Hepatocyte (in vitro differentiated cells): ENCODE data around the gene CBX4. TPM values are rescaled to one million over a fixed set of nuclear protein-coding genes. Genes with fewer than 3 reads are reported as not detected.

Source experiments
- DNase-seq: peaks from one replicate; pipeline ENCODE4 v3.0.0-alpha.2; 2016; ENCODE audit warnings: low spot score
- H2AFZ ChIP-seq: fragments of 200-600 bp; sonication (generic); 2 replicates; pipeline ENCODE4 v1.6.0; 2016; ENCODE audit warnings: antibody characterized with exemption, mild to moderate bottlenecking
- H3K27ac ChIP-seq: fragments of 200-600 bp; sonication (generic); 2 replicates; pipeline ENCODE4 v1.5.1; 2016; ENCODE audit warnings: mild to moderate bottlenecking
- H3K27me3 ChIP-seq: fragments of 200-600 bp; sonication (generic); 2 replicates; pipeline ENCODE4 v1.6.1; 2016
- H3K36me3 ChIP-seq: fragments of 200-600 bp; sonication (generic); replicated peaks from 2 replicates; pipeline ENCODE4 v1.5.1; 2016; ENCODE audit warnings: low read depth; ENCODE audit not compliant: insufficient read depth
- H3K4me1 ChIP-seq: fragments of 200-600 bp; sonication (generic); 2 replicates; pipeline ENCODE4 v1.5.1; 2016; ENCODE audit warnings: mild to moderate bottlenecking, moderate library complexity; ENCODE audit not compliant: insufficient read depth
- H3K4me2 ChIP-seq: fragments of 200-600 bp; sonication (generic); 2 replicates; pipeline ENCODE4 v1.6.0; 2016
- H3K4me3 ChIP-seq: fragments of 200-600 bp; sonication (generic); 2 replicates; pipeline ENCODE4 v1.5.1; 2016; ENCODE audit warnings: mild to moderate bottlenecking
- H3K79me2 ChIP-seq: fragments of 200-600 bp; sonication (generic); 2 replicates; pipeline ENCODE4 v1.6.0; 2017; ENCODE audit warnings: mild to moderate bottlenecking
- H3K9me2 ChIP-seq: fragments of 200-600 bp; sonication (generic); replicated peaks from 2 replicates; pipeline ENCODE4 v1.6.0; 2017; ENCODE audit warnings: mild to moderate bottlenecking; ENCODE audit not compliant: insufficient read depth
- H3K9me3 ChIP-seq: fragments of 200-600 bp; sonication (generic); 2 replicates; pipeline ENCODE4 v1.5.1; 2016; ENCODE audit warnings: low read depth, mild to moderate bottlenecking
- H4K20me1 ChIP-seq: fragments of 200-600 bp; sonication (generic); 2 replicates; pipeline ENCODE4 v1.6.0; 2016; ENCODE audit warnings: mild to moderate bottlenecking; ENCODE audit not compliant: insufficient read depth, poor library complexity, severe bottlenecking
- EZH2 ChIP-seq: fragments of 200-600 bp; sonication (generic); IDR thresholded peaks from 2 replicates; pipeline ENCODE4 v1.6.1; 2016; ENCODE audit warnings: antibody characterized with exemption, mild to moderate bottlenecking, borderline replicate concordance
- EZH2phosphoT487 ChIP-seq: fragments of 200-600 bp; sonication (generic); IDR thresholded peaks from one replicate; pipeline ENCODE4 v1.6.1; 2018; ENCODE audit warnings: antibody characterized with exemption, mild to moderate bottlenecking, low read depth, moderate library complexity; ENCODE audit not compliant: unreplicated experiment, severe bottlenecking
- WGBS: methylation state at CpG from one replicate; pipeline ENCODE4 v1.1.6; 2016; ENCODE audit warnings: low lambda C conversion rate; ENCODE audit errors: missing lambda C conversion rate; 5-methylcytosine and 5-hydroxymethylcytosine counted together
- polyA plus RNA-seq: library from polyadenylated mRNA; unstranded; fragments of >200 nt; fragmentation: Nextera tagmentation; extraction: Ambion mirVana; gene quantifications from 2 replicates; pipeline ENCODE4 v1.2.1, GENCODE V29; 2016
- total RNA-seq: library from RNA; depleted of rRNA; stranded (reverse); fragments of >200 nt; gene quantifications from 2 replicates; pipeline ENCODE4 v1.2.3, GENCODE V29; 2014
- TF ChIP-seq, protein P1 (sequence below): fragments of 200-600 bp; sonication (generic); IDR thresholded peaks from 2 replicates; pipeline ENCODE4 v1.5.1; 2016; ENCODE audit warnings: antibody characterized with exemption, mild to moderate bottlenecking; ENCODE audit not compliant: poor library complexity

CBX4 gene
- total and polyA plus RNA-seq, 2 experiments from 2014 or later = 56.1 to 86.7 TPM

- Histone ChIP-seq H2AFZ (no peak overlapping the region), H3K4me3 (no peak overlapping the region), H3K36me3 (no peaks in the 10 kb centered on the region), H3K9me3 (no peaks in the 10 kb centered on the region), H3K27ac (peak overlapping the region; percentile 95), H4K20me1 (peaks cover 15% of the 10 kb centered on the region), H3K27me3 (peaks cover 37% of the 10 kb centered on the region), H3K4me1 (peaks cover 68% of the 10 kb centered on the region), H3K79me2 (peaks cover 13% of the 10 kb centered on the region), H3K4me2 (peak overlapping the region; percentile 100), H3K9me2 (no peaks in the 10 kb centered on the region)
- WGBS = 12% methylated on average over 20 of the region's 20 CpGs
- TF ChIP-seq EZH2 (peak; percentile 26), EZH2phosphoT487 (no peak)
- TF ChIP-seq, protein P1, sequence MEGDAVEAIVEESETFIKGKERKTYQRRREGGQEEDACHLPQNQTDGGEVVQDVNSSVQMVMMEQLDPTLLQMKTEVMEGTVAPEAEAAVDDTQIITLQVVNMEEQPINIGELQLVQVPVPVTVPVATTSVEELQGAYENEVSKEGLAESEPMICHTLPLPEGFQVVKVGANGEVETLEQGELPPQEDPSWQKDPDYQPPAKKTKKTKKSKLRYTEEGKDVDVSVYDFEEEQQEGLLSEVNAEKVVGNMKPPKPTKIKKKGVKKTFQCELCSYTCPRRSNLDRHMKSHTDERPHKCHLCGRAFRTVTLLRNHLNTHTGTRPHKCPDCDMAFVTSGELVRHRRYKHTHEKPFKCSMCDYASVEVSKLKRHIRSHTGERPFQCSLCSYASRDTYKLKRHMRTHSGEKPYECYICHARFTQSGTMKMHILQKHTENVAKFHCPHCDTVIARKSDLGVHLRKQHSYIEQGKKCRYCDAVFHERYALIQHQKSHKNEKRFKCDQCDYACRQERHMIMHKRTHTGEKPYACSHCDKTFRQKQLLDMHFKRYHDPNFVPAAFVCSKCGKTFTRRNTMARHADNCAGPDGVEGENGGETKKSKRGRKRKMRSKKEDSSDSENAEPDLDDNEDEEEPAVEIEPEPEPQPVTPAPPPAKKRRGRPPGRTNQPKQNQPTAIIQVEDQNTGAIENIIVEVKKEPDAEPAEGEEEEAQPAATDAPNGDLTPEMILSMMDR = no peak
- no peak for DNase-seq
These were observed 3.0 kb upstream of the CBX4 start for GRCh38 chr17:79842136-79842655.

DNA sequence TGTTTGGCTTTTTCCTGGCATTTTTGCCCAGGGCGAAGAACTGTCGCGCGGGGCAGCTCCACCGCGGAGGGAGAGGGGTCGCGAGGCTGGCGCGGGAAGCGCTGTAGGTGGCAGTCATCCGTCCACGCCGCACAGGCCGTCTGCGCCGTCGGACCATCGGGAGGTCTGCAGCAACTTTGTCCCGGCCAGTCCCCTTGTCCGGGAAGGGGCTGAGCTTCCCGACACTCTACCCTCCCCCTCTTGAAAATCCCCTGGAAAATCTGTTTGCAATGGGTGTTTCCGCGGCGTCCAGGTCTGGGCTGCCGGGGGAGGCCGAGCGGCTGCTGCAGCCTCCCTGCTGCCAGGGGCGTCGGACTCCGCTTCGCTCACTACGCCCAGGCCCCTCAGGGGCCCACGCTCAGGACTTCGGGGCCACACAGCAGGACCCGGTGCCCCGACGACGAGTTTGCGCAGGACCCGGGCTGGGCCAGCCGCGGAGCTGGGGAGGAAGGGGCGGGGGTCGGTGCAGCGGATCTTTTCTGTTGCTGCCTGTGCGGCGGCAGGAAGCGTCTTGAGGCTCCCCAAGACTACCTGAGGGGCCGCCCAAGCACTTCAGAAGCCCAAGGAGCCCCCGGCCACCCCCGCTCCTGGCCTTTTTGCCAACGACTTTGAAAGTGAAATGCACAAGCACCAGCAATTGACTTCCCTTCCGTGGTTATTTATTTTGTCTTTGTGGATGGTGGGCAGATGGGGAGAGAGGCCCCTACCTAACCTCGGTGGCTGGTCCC is 2.3 kb upstream of the CBX4 start:
- TF ChIP-seq EZH2 (peak; percentile 93), EZH2phosphoT487 (peak; percentile 75)
- TF ChIP-seq, protein P1 = no peak
- peaks cover 75% of the 10 kb centered on the region for H3K4me1 ChIP-seq
- no peak overlapping the region for H3K4me3 ChIP-seq
- peak; percentile 40 for DNase-seq
- H2AFZ ChIP-seq = peak overlapping the region; percentile 29
- no peaks in the 10 kb centered on the region for H3K9me2 ChIP-seq
- 6% methylated on average over 48 of the region's 55 CpGs for WGBS
- H3K27ac ChIP-seq = no peak overlapping the region
- no peaks in the 10 kb centered on the region for H3K9me3 ChIP-seq
- peak overlapping the region; percentile 100 for H3K4me2 ChIP-seq
- H4K20me1 ChIP-seq = peaks cover 21% of the 10 kb centered on the region
- H3K27me3 ChIP-seq = peaks cover 37% of the 10 kb centered on the region
- H3K36me3 ChIP-seq = no peaks in the 10 kb centered on the region
- H3K79me2 ChIP-seq = peaks cover 19% of the 10 kb centered on the region

- Histone ChIP-seq H3K9me3 (no peaks in the 10 kb centered on the region), H3K4me2 (peak overlapping the region; percentile 100), H4K20me1 (peaks cover 26% of the 10 kb centered on the region), H3K36me3 (no peaks in the 10 kb centered on the region), H3K4me3 (no peak overlapping the region), H2AFZ (peak overlapping the region; percentile 50), H3K27me3 (peaks cover 37% of the 10 kb centered on the region), H3K9me2 (no peaks in the 10 kb centered on the region), H3K4me1 (peaks cover 77% of the 10 kb centered on the region), H3K27ac (no peak overlapping the region), H3K79me2 (peaks cover 24% of the 10 kb centered on the region)
- TF ChIP-seq EZH2 (no peak), EZH2phosphoT487 (peak; percentile 20)
- no peak for DNase-seq
- WGBS = 10% methylated on average over 16 of the region's 19 CpGs
These were observed 1.7 kb upstream of the CBX4 start for GRCh38 chr17:79840989-79841286.

DNA sequence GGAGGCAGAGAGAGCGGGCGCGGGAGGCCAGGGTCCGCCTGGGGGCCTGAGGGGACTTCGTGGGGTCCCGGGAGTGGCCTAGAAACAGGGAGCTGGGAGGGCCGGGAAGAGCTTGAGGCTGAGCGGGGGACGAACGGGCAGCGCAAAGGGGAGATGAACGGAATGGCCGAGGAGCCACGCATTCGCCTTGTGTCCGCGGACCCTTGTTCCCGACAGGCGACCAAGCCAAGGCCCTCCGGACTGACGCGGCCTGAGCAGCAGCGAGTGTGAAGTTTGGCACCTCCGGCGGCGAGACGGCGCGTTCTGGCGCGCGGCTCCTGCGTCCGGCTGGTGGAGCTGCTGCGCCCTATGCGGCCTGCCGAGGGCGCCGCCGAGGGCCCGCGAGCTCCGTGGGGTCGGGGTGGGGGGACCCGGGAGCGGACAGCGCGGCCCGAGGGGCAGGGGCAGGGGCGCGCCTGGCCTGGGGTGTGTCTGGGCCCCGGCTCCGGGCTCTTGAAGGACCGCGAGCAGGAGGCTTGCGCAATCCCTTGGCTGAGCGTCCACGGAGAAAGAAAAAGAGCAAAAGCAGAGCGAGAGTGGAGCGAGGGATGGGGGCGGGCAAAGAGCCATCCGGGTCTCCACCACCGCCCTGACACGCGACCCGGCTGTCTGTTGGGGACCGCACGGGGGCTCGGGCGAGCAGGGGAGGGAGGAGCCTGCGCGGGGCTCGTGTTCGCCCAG is 1.2 kb upstream of the CBX4 start:
- H3K27ac ChIP-seq = peak overlapping the region; percentile 85
- H3K4me3 ChIP-seq = no peak overlapping the region
- H3K4me2 ChIP-seq = peak overlapping the region; percentile 100
- peaks cover 74% of the 10 kb centered on the region for H3K4me1 ChIP-seq
- no peaks in the 10 kb centered on the region for H3K9me2 ChIP-seq
- H3K9me3 ChIP-seq = no peaks in the 10 kb centered on the region
- peak overlapping the region; percentile 50 for H2AFZ ChIP-seq
- H3K79me2 ChIP-seq = peaks cover 29% of the 10 kb centered on the region
- H3K36me3 ChIP-seq = no peaks in the 10 kb centered on the region
- WGBS = 5% methylated on average over 39 of the region's 74 CpGs
- DNase-seq = peak; percentile 78
- peaks cover 32% of the 10 kb centered on the region for H4K20me1 ChIP-seq
- TF ChIP-seq, protein P1 = peak; percentile 30
- peak; percentile 0 for TF ChIP-seq EZH2phosphoT487
- TF ChIP-seq EZH2 = no peak
- peaks cover 37% of the 10 kb centered on the region for H3K27me3 ChIP-seq
